IgD-negative memory B cell (primary cell): Measurements from ENCODE around the gene SLC38A9. TPM values are rescaled to one million over a fixed set of nuclear protein-coding genes. Genes with fewer than 3 reads are reported as not detected.
A peak's percentile ranks its signal among the peaks of the same experiment; 100 is the strongest.

Experiments used
- H3K27ac Mint-ChIP-seq, 3 donors: one replicate each; pipeline ENCODE4 v1.8.0; 2020 to 2022; ENCODE audit warnings: mild to moderate bottlenecking in 3 of 3, mixed read lengths in 3 of 3, moderate library complexity in 1 of 3
- H3K27me3 Mint-ChIP-seq: one replicate; pipeline ENCODE4 v1.8.0; 2021; ENCODE audit warnings: mixed read lengths
- H3K36me3 Mint-ChIP-seq: one replicate; pipeline ENCODE4 v1.8.0; 2020; ENCODE audit warnings: mild to moderate bottlenecking, mixed read lengths
- H3K4me1 Mint-ChIP-seq, 3 donors: one replicate each; pipeline ENCODE4 v1.8.0; 2020 to 2022; ENCODE audit warnings: mixed read lengths in 3 of 3, mild to moderate bottlenecking in 1 of 3
- H3K4me3 Mint-ChIP-seq, 4 donors: one replicate each; pipeline ENCODE4 v1.8.0; 2020 to 2022; ENCODE audit warnings: mild to moderate bottlenecking in 4 of 4, mixed read lengths in 4 of 4, moderate library complexity in 3 of 4
- H3K9me3 Mint-ChIP-seq, 3 donors: one replicate each; pipeline ENCODE4 v1.8.0; 2020 to 2021; ENCODE audit warnings: mixed read lengths in 3 of 3, mild to moderate bottlenecking in 1 of 3
- polyA plus RNA-seq: library from polyadenylated mRNA; unstranded; fragments of 300-500 nt; fragmentation: Illumina TruSeq; gene quantifications from one replicate; pipeline ENCODE4 v1.2.3, GENCODE V29; 2021

The SLC38A9 gene
- polyA plus RNA-seq, 1 donor from 2014 or later = 24.3 TPM

GRCh38 chr5:55650386-55650785, 61.7 kb downstream of the SLC38A9 start:
- no peaks in the 10 kb centered on the region for H3K27me3 Mint-ChIP-seq
- H3K4me1 Mint-ChIP-seq = no peaks in the 10 kb centered on the region
- no peak overlapping the region for H3K27ac Mint-ChIP-seq
- H3K36me3 Mint-ChIP-seq = peaks cover 14% of the 10 kb centered on the region
- no peaks in the 10 kb centered on the region for H3K9me3 Mint-ChIP-seq
- no peak overlapping the region for H3K4me3 Mint-ChIP-seq

GRCh38 chr5:55649963-55650362, 62.2 kb downstream of the SLC38A9 start:
- H3K27me3 Mint-ChIP-seq = no peaks in the 10 kb centered on the region
- H3K36me3 Mint-ChIP-seq = peaks cover 14% of the 10 kb centered on the region
- H3K4me3 Mint-ChIP-seq = no peak overlapping the region
- H3K27ac Mint-ChIP-seq = no peak overlapping the region
- H3K4me1 Mint-ChIP-seq = no peaks in the 10 kb centered on the region
- H3K9me3 Mint-ChIP-seq = no peaks in the 10 kb centered on the region

- H3K4me1 Mint-ChIP-seq = peaks cover 0 to 4% (median 0%) of the 10 kb centered on the region in 3 donors
- H3K4me3 Mint-ChIP-seq = no peak overlapping the region
- H3K27me3 Mint-ChIP-seq = no peaks in the 10 kb centered on the region
- no peak overlapping the region for H3K27ac Mint-ChIP-seq
- H3K36me3 Mint-ChIP-seq = peaks cover 15% of the 10 kb centered on the region
- H3K9me3 Mint-ChIP-seq = no peaks in the 10 kb centered on the region
Observed at GRCh38 chr5:55645304-55645703, 66.8 kb downstream of the SLC38A9 start.

GRCh38 chr5:55638455-55638854, 73.7 kb downstream of the SLC38A9 start:
- Mint-ChIP-seq H3K4me3 (no peak overlapping the region), H3K36me3 (peaks cover 9% of the 10 kb centered on the region), H3K27ac (no peak overlapping the region), H3K9me3 (no peaks in the 10 kb centered on the region), H3K27me3 (no peaks in the 10 kb centered on the region), H3K4me1 (peaks cover 1 to 2% (median 1%) of the 10 kb centered on the region in 3 donors)

DNA sequence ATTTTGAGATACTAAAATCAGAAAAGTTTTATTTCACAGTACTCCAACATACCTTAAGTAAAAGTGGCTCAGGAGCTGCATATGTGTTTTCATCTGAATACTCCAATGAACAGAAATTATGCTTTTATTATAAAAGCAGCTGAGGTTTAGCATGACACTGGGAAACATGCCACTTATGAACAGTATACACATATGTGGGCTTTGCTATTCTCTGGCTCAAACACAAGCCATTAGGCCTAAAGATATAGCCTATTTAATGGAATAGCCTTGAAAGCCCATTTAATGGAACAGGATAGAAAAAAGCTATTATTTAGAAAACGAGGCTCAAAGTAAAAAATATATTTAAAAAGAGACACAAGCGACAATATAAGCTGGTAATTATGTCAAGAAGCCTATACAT, 74.1 kb downstream of the SLC38A9 start:
- H3K27me3 Mint-ChIP-seq = no peaks in the 10 kb centered on the region
- peaks cover 0 to 1% (median 1%) of the 10 kb centered on the region in 3 donors for H3K4me1 Mint-ChIP-seq
- H3K36me3 Mint-ChIP-seq = peaks cover 9% of the 10 kb centered on the region
- no peak overlapping the region for H3K4me3 Mint-ChIP-seq
- no peak overlapping the region for H3K27ac Mint-ChIP-seq
- H3K9me3 Mint-ChIP-seq = no peaks in the 10 kb centered on the region

DNA sequence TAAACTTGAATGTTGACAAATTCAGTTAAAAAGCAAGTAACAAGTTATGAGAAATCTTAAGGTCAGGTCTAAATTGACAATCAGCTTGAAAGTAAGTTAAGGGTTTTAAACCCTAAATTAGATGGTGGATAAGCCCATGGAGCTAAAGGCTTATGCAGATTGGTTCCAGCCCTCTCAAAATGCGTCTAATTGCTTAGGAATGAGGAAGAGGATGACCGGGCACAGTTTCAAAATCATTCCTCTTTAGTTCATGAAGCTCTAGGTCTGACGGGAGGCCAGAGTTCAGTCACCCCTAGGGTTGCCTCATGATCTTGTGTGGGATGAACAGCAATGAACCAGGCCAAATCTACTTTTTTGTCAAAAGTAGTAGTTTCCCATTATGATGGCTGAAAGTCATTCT, 75.4 kb downstream of the SLC38A9 start:
- H3K4me1 Mint-ChIP-seq = peaks cover 0 to 1% (median 1%) of the 10 kb centered on the region in 3 donors
- H3K9me3 Mint-ChIP-seq = no peaks in the 10 kb centered on the region
- no peaks in the 10 kb centered on the region for H3K27me3 Mint-ChIP-seq
- peaks cover 12% of the 10 kb centered on the region for H3K36me3 Mint-ChIP-seq
- no peak overlapping the region for H3K27ac Mint-ChIP-seq
- no peak overlapping the region for H3K4me3 Mint-ChIP-seq

- Mint-ChIP-seq H3K36me3 (peaks cover 12% of the 10 kb centered on the region), H3K4me1 (peaks cover 0 to 1% (median 1%) of the 10 kb centered on the region in 3 donors), H3K9me3 (no peaks in the 10 kb centered on the region), H3K27me3 (no peaks in the 10 kb centered on the region), H3K27ac (no peak overlapping the region), H3K4me3 (no peak overlapping the region)
Observed at GRCh38 chr5:55636177-55636576, 75.9 kb downstream of the SLC38A9 start.

GRCh38 chr5:55634866-55635265, 77.3 kb downstream of the SLC38A9 start:
- Mint-ChIP-seq H3K36me3 (peaks cover 14% of the 10 kb centered on the region), H3K4me1 (peaks cover 0 to 1% (median 1%) of the 10 kb centered on the region in 3 donors), H3K27ac (no peak overlapping the region), H3K4me3 (peak overlapping the region in 1 of 4 donors; percentile 41), H3K9me3 (no peaks in the 10 kb centered on the region), H3K27me3 (no peaks in the 10 kb centered on the region)

DNA sequence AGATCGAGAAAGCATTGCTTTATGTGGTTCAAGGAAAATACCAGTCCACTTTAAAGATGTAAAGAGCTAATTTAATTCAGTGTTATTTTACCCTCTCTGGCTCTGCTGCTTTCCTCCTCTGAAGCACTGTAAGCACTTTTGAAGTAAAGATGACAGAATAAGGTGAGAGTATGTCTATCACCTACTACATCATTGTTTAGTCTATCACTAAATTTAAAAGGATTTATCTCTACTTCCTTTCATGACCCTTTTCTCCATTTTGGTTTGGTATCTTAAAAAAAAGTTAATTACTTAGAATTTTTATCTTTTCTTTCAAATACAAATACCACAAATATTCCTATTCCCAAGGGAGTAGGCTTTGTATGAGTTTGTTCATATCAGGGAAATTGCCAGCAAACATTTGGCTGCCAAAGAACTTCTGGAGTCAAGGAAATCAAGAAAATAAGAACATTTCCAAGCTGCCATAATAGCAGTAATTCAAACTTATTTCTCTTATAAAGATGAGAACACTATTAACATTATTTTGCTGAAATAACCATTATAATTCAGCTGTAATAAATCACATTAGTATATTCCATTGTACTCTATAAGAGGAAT, 77.8 kb downstream of the SLC38A9 start:
- Mint-ChIP-seq H3K4me1 (peaks cover 0 to 1% (median 1%) of the 10 kb centered on the region in 3 donors), H3K36me3 (peaks cover 16% of the 10 kb centered on the region), H3K27me3 (no peaks in the 10 kb centered on the region), H3K27ac (no peak overlapping the region), H3K4me3 (no peak overlapping the region), H3K9me3 (no peaks in the 10 kb centered on the region)

DNA sequence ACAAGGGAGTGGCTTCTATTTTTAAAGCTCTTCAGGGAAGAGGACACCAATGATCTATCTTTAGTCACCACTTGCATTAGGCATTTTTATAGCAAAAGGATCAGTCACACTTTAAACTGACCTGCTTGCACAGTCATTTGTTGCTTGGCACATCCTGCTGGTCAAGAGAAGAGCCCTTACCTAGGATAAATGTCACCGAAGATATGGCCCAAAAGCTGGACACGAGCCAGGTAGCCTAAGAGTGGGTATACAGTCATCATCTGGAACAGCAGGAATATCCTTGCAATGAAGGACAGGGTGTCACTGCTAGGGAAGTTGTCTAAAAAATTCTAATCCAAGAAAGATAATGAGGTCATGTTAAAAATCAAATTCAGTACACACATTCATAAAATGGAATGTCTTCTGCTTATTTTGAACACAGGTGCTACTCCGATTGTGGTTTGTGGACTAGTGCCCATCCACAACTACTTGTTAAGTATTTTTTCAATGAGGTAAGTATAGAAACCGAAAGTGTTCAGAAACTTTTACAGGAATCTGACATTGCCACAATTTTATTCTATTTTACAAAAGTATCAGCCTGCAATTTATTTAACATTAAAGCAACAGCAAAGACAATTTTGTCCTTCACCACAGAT, 78.4 kb downstream of the SLC38A9 start:
- Mint-ChIP-seq H3K4me3 (no peak overlapping the region), H3K27me3 (no peaks in the 10 kb centered on the region), H3K9me3 (no peaks in the 10 kb centered on the region), H3K36me3 (peaks cover 16% of the 10 kb centered on the region), H3K4me1 (peaks cover 0 to 1% (median 1%) of the 10 kb centered on the region in 3 donors), H3K27ac (no peak overlapping the region)

DNA sequence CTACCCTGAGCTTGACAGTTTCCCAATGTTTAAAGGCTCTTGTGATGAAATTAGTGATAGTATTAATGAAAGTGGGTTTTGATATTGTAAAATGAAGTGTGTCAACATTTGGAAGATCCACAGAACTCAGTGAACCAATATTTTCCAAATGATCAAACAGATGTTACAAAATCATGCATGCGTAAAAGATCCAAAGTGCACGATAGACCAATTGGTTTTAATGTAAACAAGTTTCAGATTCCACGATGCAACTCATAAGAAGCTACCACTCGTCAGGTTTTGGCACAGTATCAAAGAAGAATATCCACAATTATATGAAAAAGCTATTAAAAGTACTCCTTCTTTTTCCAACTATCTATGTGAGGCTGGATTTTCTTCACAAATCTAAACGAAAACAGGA, 82.3 kb downstream of the SLC38A9 start:
- H3K27me3 Mint-ChIP-seq = no peaks in the 10 kb centered on the region
- H3K27ac Mint-ChIP-seq = no peak overlapping the region
- no peak overlapping the region for H3K4me3 Mint-ChIP-seq
- peaks cover 0 to 1% (median 1%) of the 10 kb centered on the region in 3 donors for H3K4me1 Mint-ChIP-seq
- H3K36me3 Mint-ChIP-seq = peaks cover 17% of the 10 kb centered on the region
- no peaks in the 10 kb centered on the region for H3K9me3 Mint-ChIP-seq

GRCh38 chr5:55626790-55627189, 85.3 kb downstream of the SLC38A9 start:
- no peaks in the 10 kb centered on the region for H3K4me1 Mint-ChIP-seq
- no peaks in the 10 kb centered on the region for H3K27me3 Mint-ChIP-seq
- H3K9me3 Mint-ChIP-seq = no peaks in the 10 kb centered on the region
- H3K27ac Mint-ChIP-seq = no peak overlapping the region
- H3K36me3 Mint-ChIP-seq = peaks cover 10% of the 10 kb centered on the region
- H3K4me3 Mint-ChIP-seq = no peak overlapping the region

- Mint-ChIP-seq H3K4me1 (no peaks in the 10 kb centered on the region), H3K4me3 (no peak overlapping the region)
Observed at GRCh38 chr5:55625913-55626312, 86.2 kb downstream of the SLC38A9 start.

GRCh38 chr5:55625589-55625909, 86.6 kb downstream of the SLC38A9 start:
- no peaks in the 10 kb centered on the region for H3K9me3 Mint-ChIP-seq
- H3K4me3 Mint-ChIP-seq = no peak overlapping the region
- peaks cover 10% of the 10 kb centered on the region for H3K36me3 Mint-ChIP-seq
- H3K27me3 Mint-ChIP-seq = no peaks in the 10 kb centered on the region
- H3K4me1 Mint-ChIP-seq = no peaks in the 10 kb centered on the region
- no peak overlapping the region for H3K27ac Mint-ChIP-seq

More at GRCh38 chr5:55625913-55626312, 86.2 kb downstream of the SLC38A9 start:
- Mint-ChIP-seq H3K27ac (no peak overlapping the region), H3K36me3 (peaks cover 10% of the 10 kb centered on the region), H3K9me3 (no peaks in the 10 kb centered on the region), H3K27me3 (no peaks in the 10 kb centered on the region)

- no peaks in the 10 kb centered on the region for H3K9me3 Mint-ChIP-seq
- peaks cover 10% of the 10 kb centered on the region for H3K36me3 Mint-ChIP-seq
- H3K4me1 Mint-ChIP-seq = no peaks in the 10 kb centered on the region
- no peak overlapping the region for H3K4me3 Mint-ChIP-seq
- H3K27me3 Mint-ChIP-seq = no peaks in the 10 kb centered on the region
- no peak overlapping the region for H3K27ac Mint-ChIP-seq
Observed at GRCh38 chr5:55624841-55625588, 87.1 kb downstream of the SLC38A9 start.

DNA sequence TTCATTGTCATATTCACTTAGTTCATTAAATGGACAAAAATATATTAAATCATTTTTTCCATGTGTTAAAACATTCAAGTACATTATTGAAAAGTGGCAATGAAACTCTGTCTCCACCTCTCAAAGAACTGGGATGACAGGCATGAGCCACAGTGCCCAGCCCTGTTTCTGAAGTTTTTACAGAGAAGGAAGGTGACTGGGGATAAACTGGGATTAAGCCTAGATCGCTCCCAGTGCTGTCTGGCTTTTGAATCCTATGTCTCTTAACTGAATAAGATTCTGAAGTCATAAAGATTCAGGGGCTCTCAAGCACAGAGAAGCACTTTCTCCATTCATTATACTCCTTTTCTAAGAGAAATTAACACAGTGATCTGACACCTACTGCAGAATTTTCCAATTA, 88.3 kb downstream of the SLC38A9 start:
- H3K36me3 Mint-ChIP-seq = peaks cover 6% of the 10 kb centered on the region
- no peaks in the 10 kb centered on the region for H3K9me3 Mint-ChIP-seq
- H3K4me3 Mint-ChIP-seq = no peak overlapping the region

More for the DNA sequence above, 88.3 kb downstream of the SLC38A9 start:
- no peaks in the 10 kb centered on the region for H3K27me3 Mint-ChIP-seq
- H3K4me1 Mint-ChIP-seq = no peaks in the 10 kb centered on the region
- no peak overlapping the region for H3K27ac Mint-ChIP-seq
